Endothelial cell of umbilical vein (primary cell): ENCODE data around the gene ZFYVE28. TPM values are rescaled to one million over a fixed set of nuclear protein-coding genes. Genes with fewer than 3 reads are reported as not detected.

Source experiments
- BruUV-seq: library from RNA; stranded (reverse); fragments of 400-500 nt; replicated peaks from 2 replicates; lab custom pipeline; 2021; lab: Mats Ljungman, UMichigan
- CTCF ChIA-PET: fragments of 300-600, 350-600 bp; sonication (Branson Sonifier 250); formaldehyde crosslinking; loops from one replicate; lab custom pipeline; 2021; ENCODE audit warnings: antibody characterized with exemption, inconsistent platforms; lab: Charles Lee
- POLR2A ChIA-PET: fragments of 300-600, 350-600 bp; sonication (Branson Sonifier 250); formaldehyde crosslinking; loops from one replicate; lab custom pipeline; 2021; ENCODE audit warnings: antibody characterized with exemption, inconsistent platforms; lab: Charles Lee
- DNase-seq: peaks from one replicate; pipeline ENCODE4 v3.0.0-alpha.2; 2011; ENCODE audit warnings: low read depth, low spot score
- FAIRE-seq: peaks from 2 replicates; lab custom pipeline; 2011; peaks lifted over from hg19 to GRCh38; lab: Jason Lieb, UNC
- H2AFZ ChIP-seq: 2 replicates; pipeline ENCODE4 v1.6.0; 2012; ENCODE audit warnings: low read depth, low read length, control low read depth, inconsistent platforms
- H3K27ac ChIP-seq: 2 replicates; pipeline ENCODE4 v1.5.1; 2011; ENCODE audit warnings: low read depth, mild to moderate bottlenecking, control low read depth, low read length, moderate library complexity; ENCODE audit not compliant: insufficient read depth
- H3K27me3 ChIP-seq, 2 experiments: 2 replicates each; pipeline versions ENCODE4 v1.6.0 to v1.6.1; 2011; ENCODE audit warnings: low read length in 2 of 2, mixed read lengths in 1 of 2; ENCODE audit not compliant: control insufficient read depth in 2 of 2, insufficient read depth in 2 of 2
- H3K36me3 ChIP-seq, 2 experiments: 2 replicates in 1 of 2; 3 replicates in 1 of 2; pipeline ENCODE4 v1.5.1; 2011; ENCODE audit warnings: low read length in 2 of 2, mild to moderate bottlenecking in 1 of 2, moderate library complexity in 1 of 2; ENCODE audit not compliant: control insufficient read depth in 2 of 2, insufficient read depth in 2 of 2; ENCODE audit errors: extremely low read depth in 1 of 2
- H3K4me1 ChIP-seq: 3 replicates; pipeline ENCODE4 v1.5.1; 2011; ENCODE audit warnings: mild to moderate bottlenecking, low read length; ENCODE audit not compliant: control insufficient read depth, insufficient read depth; ENCODE audit errors: extremely low read depth
- H3K4me2 ChIP-seq: 2 replicates; pipeline ENCODE4 v1.6.1; 2011; ENCODE audit warnings: low read length, control low read depth, mixed read lengths; ENCODE audit not compliant: insufficient read depth
- H3K4me3 ChIP-seq, 3 experiments: fragments of 200-600 bp in 1 of 3; sonication (generic), shearing (Covaris generic) in 1 of 3; replicated peaks in 1 of 3; 2 replicates each; pipeline ENCODE4 v1.5.1; 2011 to 2016; ENCODE audit warnings: control low read depth in 3 of 3, low read length in 3 of 3, mild to moderate bottlenecking in 2 of 3, inconsistent platforms in 1 of 3, low read depth in 1 of 3, moderate library complexity in 1 of 3; ENCODE audit not compliant: insufficient read depth in 1 of 3
- H3K79me2 ChIP-seq: 2 replicates; pipeline ENCODE4 v1.6.0; 2012; ENCODE audit warnings: low read length, inconsistent platforms; ENCODE audit not compliant: control insufficient read depth, insufficient read depth
- H3K9ac ChIP-seq: replicated peaks from 2 replicates; pipeline ENCODE3; 2011; ENCODE audit warnings: low read length, control low read depth; ENCODE audit not compliant: insufficient read depth; ENCODE audit errors: extremely low read depth
- H3K9me1 ChIP-seq: replicated peaks from 3 replicates; pipeline ENCODE4 v1.6.0; 2011; ENCODE audit warnings: mild to moderate bottlenecking, low read length; ENCODE audit not compliant: control insufficient read depth, insufficient read depth; ENCODE audit errors: extremely low read depth
- H3K9me3 ChIP-seq: replicated peaks from 2 replicates; pipeline ENCODE4 v1.5.1; 2012; ENCODE audit warnings: low read length, inconsistent platforms; ENCODE audit not compliant: control insufficient read depth, insufficient read depth
- H4K20me1 ChIP-seq: replicated peaks from 2 replicates; pipeline ENCODE3; 2011; ENCODE audit warnings: mild to moderate bottlenecking, low read length; ENCODE audit not compliant: control insufficient read depth, insufficient read depth; ENCODE audit errors: extremely low read depth
- EZH2 ChIP-seq: IDR thresholded peaks from 2 replicates; pipeline ENCODE4 v1.6.1; 2012; ENCODE audit warnings: borderline replicate concordance, low read depth, mild to moderate bottlenecking, moderate library complexity, low read length, inconsistent platforms; ENCODE audit not compliant: severe bottlenecking
- FOS ChIP-seq: IDR thresholded peaks from 2 replicates; pipeline ENCODE4 v1.6.1; 2011; ENCODE audit warnings: mild to moderate bottlenecking, low read length, moderate library complexity, borderline replicate concordance; ENCODE audit not compliant: insufficient read depth
- GATA2 ChIP-seq: IDR thresholded peaks from 2 replicates; pipeline ENCODE4 v1.7.0; 2011; ENCODE audit warnings: low read depth, mild to moderate bottlenecking, moderate library complexity, mixed read lengths, low read length; ENCODE audit not compliant: insufficient read length, insufficient read depth
- JUN ChIP-seq: IDR thresholded peaks from 2 replicates; pipeline ENCODE4 v1.6.1; 2011; ENCODE audit warnings: borderline replicate concordance, low read depth; ENCODE audit not compliant: insufficient read length, insufficient read depth
- MYC ChIP-seq: IDR thresholded peaks from one replicate; pipeline ENCODE4 v1.6.1; 2011; ENCODE audit warnings: mild to moderate bottlenecking, low read depth, low read length
- POLR2A ChIP-seq: IDR thresholded peaks from 2 replicates; pipeline ENCODE4 v1.6.1; 2012; ENCODE audit warnings: low read depth, mild to moderate bottlenecking, control low read depth, low read length
- POLR2AphosphoS5 ChIP-seq: IDR thresholded peaks from 2 replicates; pipeline ENCODE4 v1.6.1; 2012; ENCODE audit warnings: low read depth, mild to moderate bottlenecking, control low read depth, low read length, moderate library complexity; ENCODE audit not compliant: insufficient read depth
- dilution Hi-C: fragments of 300-500 bp; cut with MboI; formaldehyde crosslinking; loops from one replicate; pipeline ENCODE4 v1.15.0; 2019; ENCODE audit warnings: low sequenced_read_pairs; ENCODE audit not compliant: extremely low pct_ligation_motif_present
- intact Hi-C: fragments of 100-400 bp; cut with micrococcal nuclease; formaldehyde crosslinking; loops from one replicate; pipeline ENCODE4 v1.10.0; 2022
- polyA plus RNA-seq, 4 experiments: library from polyadenylated mRNA; depleted of rRNA in 3 of 4; stranded (reverse) in 3 of 4; unstranded in 1 of 4; fragments of >200 nt; gene quantifications; 2 replicates each; pipeline versions ENCODE4 v1.2.1 to v1.2.3, GENCODE V29; 2011 to 2012; ENCODE audit warnings: missing spikeins in 1 of 4
- total RNA-seq: library from RNA; stranded (reverse); gene quantifications from 2 replicates; pipeline ENCODE4 v1.2.3, GENCODE V29; 2021
- TF ChIP-seq, protein P1 (sequence below): IDR thresholded peaks from 2 replicates; pipeline ENCODE4 v1.6.1; 2011; ENCODE audit not compliant: insufficient read depth, insufficient read length
- TF ChIP-seq, protein P2 (sequence below), 2 donors: IDR thresholded peaks; 1 replicate in 1 of 2; 2 replicates in 1 of 2; pipeline ENCODE4 v1.5.1; 2011; ENCODE audit warnings: low read length in 2 of 2, mild to moderate bottlenecking in 2 of 2, moderate library complexity in 2 of 2, control low read depth in 1 of 2, inconsistent platforms in 1 of 2, low read depth in 1 of 2; ENCODE audit not compliant: insufficient read depth in 1 of 2; ENCODE audit errors: extremely low read depth in 1 of 2

ZFYVE28 gene
- total and polyA plus RNA-seq, 2 donors (not counting 3 experiments of a cell fraction or from before 2014, with no cell fraction given) = 5.8 to 7.1 TPM

DNA sequence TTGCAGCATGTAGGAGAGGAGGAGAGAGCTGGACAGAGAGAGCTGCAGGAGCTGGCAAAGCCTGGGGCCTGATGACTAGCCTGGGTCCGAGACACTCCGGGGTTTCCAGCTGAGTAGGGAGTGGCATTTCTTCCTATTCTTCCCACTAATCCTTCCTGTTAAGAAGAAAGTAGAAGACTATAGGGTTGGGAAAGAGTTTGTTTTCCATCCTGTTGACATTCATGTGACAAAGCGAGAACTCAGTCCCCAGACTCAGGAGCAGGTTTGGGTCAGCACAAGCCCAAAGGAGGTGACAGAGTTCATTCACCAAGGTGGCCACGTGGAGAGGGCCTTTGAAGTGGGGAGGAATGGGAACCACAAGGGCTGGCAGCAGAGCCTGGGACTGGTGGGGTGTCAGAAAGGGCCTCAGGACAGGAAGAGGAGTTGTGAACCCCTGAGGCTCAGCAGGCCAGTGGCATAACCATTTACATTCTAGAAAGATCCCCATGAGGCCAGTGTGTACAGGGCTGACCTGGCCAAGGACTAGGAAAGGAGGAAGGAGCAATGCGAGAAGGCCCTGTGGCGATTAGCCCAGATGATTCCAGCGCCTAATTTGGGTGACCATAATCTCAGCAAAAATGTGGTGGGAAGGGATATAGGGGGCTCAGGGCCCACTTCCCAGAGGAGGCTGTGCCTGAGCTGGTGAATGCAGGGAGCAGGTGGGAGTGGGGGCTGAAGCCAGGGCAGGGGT, 173.2 kb downstream of the ZFYVE28 start:
- dilution Hi-C loops (no loop called here), intact Hi-C loops (no loop called here)
- FAIRE-seq (no peak), DNase-seq (no peak)
- no peaks in the 10 kb centered on the region for H3K9me1 ChIP-seq
- H3K79me2 ChIP-seq = peaks cover 16% of the 10 kb centered on the region
- H3K36me3 ChIP-seq = peaks cover 0 to 7% of the 10 kb centered on the region in 2 experiments
- no peaks in the 10 kb centered on the region for H3K9me3 ChIP-seq
- no peak overlapping the region for H2AFZ ChIP-seq
- peaks cover 5% of the 10 kb centered on the region for H4K20me1 ChIP-seq
- no peak overlapping the region for H3K4me3 ChIP-seq
- H3K4me2 ChIP-seq = no peak overlapping the region
- H3K4me1 ChIP-seq = peaks cover 12% of the 10 kb centered on the region
- H3K9ac ChIP-seq = no peak overlapping the region
- H3K27ac ChIP-seq = no peak overlapping the region
- BruUV-seq = no TSS peak
- ChIA-PET POLR2A (no interaction called here), CTCF (interaction anchor here (1.5 kb wide), 1 partner anchor 25 kb away, joined by 5 read pairs; no protein-coding TSS in a partner anchor)
- H3K27me3 ChIP-seq = no peaks in the 10 kb centered on the region
- TF ChIP-seq, protein P1, sequence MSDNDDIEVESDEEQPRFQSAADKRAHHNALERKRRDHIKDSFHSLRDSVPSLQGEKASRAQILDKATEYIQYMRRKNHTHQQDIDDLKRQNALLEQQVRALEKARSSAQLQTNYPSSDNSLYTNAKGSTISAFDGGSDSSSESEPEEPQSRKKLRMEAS = no peak
- TF ChIP-seq EZH2 (no peak), FOS (no peak), POLR2AphosphoS5 (no peak), JUN (no peak), MYC (no peak), GATA2 (no peak), POLR2A (no peak)
- TF ChIP-seq, protein P2, sequence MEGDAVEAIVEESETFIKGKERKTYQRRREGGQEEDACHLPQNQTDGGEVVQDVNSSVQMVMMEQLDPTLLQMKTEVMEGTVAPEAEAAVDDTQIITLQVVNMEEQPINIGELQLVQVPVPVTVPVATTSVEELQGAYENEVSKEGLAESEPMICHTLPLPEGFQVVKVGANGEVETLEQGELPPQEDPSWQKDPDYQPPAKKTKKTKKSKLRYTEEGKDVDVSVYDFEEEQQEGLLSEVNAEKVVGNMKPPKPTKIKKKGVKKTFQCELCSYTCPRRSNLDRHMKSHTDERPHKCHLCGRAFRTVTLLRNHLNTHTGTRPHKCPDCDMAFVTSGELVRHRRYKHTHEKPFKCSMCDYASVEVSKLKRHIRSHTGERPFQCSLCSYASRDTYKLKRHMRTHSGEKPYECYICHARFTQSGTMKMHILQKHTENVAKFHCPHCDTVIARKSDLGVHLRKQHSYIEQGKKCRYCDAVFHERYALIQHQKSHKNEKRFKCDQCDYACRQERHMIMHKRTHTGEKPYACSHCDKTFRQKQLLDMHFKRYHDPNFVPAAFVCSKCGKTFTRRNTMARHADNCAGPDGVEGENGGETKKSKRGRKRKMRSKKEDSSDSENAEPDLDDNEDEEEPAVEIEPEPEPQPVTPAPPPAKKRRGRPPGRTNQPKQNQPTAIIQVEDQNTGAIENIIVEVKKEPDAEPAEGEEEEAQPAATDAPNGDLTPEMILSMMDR (IDR thresholded peaks at IDR 0.05; ENCODE audit: extremely low read depth in 1 of 2, insufficient read depth in 1 of 2, low read depth in 1 of 2, low read length in 2 of 2) = no peak
